Neural progenitor cell (in vitro differentiated cells): ENCODE data around the gene H6PD. TPM values are rescaled to one million over a fixed set of nuclear protein-coding genes. Genes with fewer than 3 reads are reported as not detected.
A peak's percentile ranks its signal among the peaks of the same experiment; 100 is the strongest.

Experiments used
- DNase-seq: peaks from one replicate; pipeline ENCODE4 v3.0.0-alpha.2; 2016; ENCODE audit warnings: low spot score
- H2AFZ ChIP-seq: fragments of 200-600 bp; sonication (generic); replicated peaks from 2 replicates; pipeline ENCODE4 v1.6.1; 2016; ENCODE audit warnings: antibody characterized with exemption
- H3F3A ChIP-seq: fragments of 200-600 bp; sonication (generic); 2 replicates; pipeline ENCODE4 v1.6.1; 2016; ENCODE audit warnings: antibody characterized with exemption, low read depth
- H3K27ac ChIP-seq: fragments of 200-600 bp; sonication (generic); 2 replicates; pipeline ENCODE4 v1.5.1; 2016; ENCODE audit warnings: mild to moderate bottlenecking
- H3K27me3 ChIP-seq: fragments of 200-600 bp; sonication (generic); 2 replicates; pipeline ENCODE4 v1.6.1; 2016; ENCODE audit warnings: mild to moderate bottlenecking, moderate library complexity
- H3K36me3 ChIP-seq: fragments of 200-600 bp; sonication (generic); 2 replicates; pipeline ENCODE4 v1.5.1; 2016
- H3K4me1 ChIP-seq: fragments of 200-600 bp; sonication (generic); 2 replicates; pipeline ENCODE4 v1.6.1; 2016; ENCODE audit warnings: mixed run types
- H3K4me2 ChIP-seq: fragments of 200-600 bp; sonication (generic); 2 replicates; pipeline ENCODE4 v1.6.1; 2016
- H3K4me3 ChIP-seq: fragments of 200-600 bp; sonication (generic); 2 replicates; pipeline ENCODE4 v1.5.1; 2016
- H3K79me2 ChIP-seq: fragments of 200-600 bp; sonication (generic); 2 replicates; pipeline ENCODE4 v1.6.1; 2016; ENCODE audit warnings: low read depth
- H3K9ac ChIP-seq: fragments of 200-600 bp; sonication (generic); 2 replicates; pipeline ENCODE4 v1.6.1; 2016
- H3K9me3 ChIP-seq: fragments of 200-600 bp; sonication (generic); 2 replicates; pipeline ENCODE4 v1.5.1; 2016; ENCODE audit warnings: low read depth
- H4K20me1 ChIP-seq: fragments of 200-600 bp; sonication (generic); 2 replicates; pipeline ENCODE4 v1.6.1; 2016; ENCODE audit warnings: low read depth
- H3K27ac Mint-ChIP-seq: 3 replicates; pipeline ENCODE4 v1.8.0; 2021; ENCODE audit warnings: mixed read lengths
- H3K27me3 Mint-ChIP-seq: 2 replicates; pipeline ENCODE4 v1.8.0; 2022; ENCODE audit warnings: low read depth, mild to moderate bottlenecking, inconsistent platforms, moderate library complexity, mixed read lengths; ENCODE audit not compliant: insufficient read depth
- H3K36me3 Mint-ChIP-seq: 3 replicates; pipeline ENCODE4 v1.8.0; 2021; ENCODE audit warnings: mixed read lengths
- H3K4me1 Mint-ChIP-seq: 3 replicates; pipeline ENCODE4 v1.8.0; 2021; ENCODE audit warnings: mixed read lengths
- H3K4me3 Mint-ChIP-seq: 3 replicates; pipeline ENCODE4 v1.8.0; 2021; ENCODE audit warnings: mild to moderate bottlenecking, moderate library complexity, mixed read lengths
- H3K9me3 Mint-ChIP-seq: 3 replicates; pipeline ENCODE4 v1.8.0; 2020; ENCODE audit warnings: mixed read lengths
- CTCF ChIP-seq: fragments of 200-600 bp; sonication (generic); IDR thresholded peaks from 2 replicates; pipeline ENCODE4 v1.5.1; 2017; ENCODE audit warnings: antibody characterized with exemption, mild to moderate bottlenecking
- EZH2 ChIP-seq: fragments of 200-600 bp; sonication (generic); IDR thresholded peaks from 2 replicates; pipeline ENCODE4 v1.6.1; 2017; ENCODE audit warnings: antibody characterized with exemption, mild to moderate bottlenecking, moderate library complexity
- EZH2phosphoT487 ChIP-seq: fragments of 200-600 bp; sonication (generic); IDR thresholded peaks from 2 replicates; pipeline ENCODE4 v1.6.1; 2017; ENCODE audit warnings: antibody characterized with exemption
- total RNA-seq: library from RNA; depleted of rRNA; stranded (reverse); fragments of >200 nt; gene quantifications from 2 replicates; pipeline ENCODE4 v1.2.3, GENCODE V29; 2015; ENCODE audit warnings: low replicate concordance

H6PD gene
- total RNA-seq, 1 donor from 2014 or later = 6.0 TPM

GRCh38 chr1:9281071-9281827, 46.7 kb downstream of the H6PD start:
- Histone ChIP-seq H3K27me3 (no peaks in the 10 kb centered on the region), H3K4me1 (peaks cover 4% of the 10 kb centered on the region), H2AFZ (no peak overlapping the region), H3K4me2 (no peak overlapping the region), H3K9ac (no peak overlapping the region), H3K79me2 (no peaks in the 10 kb centered on the region), H4K20me1 (no peaks in the 10 kb centered on the region), H3K36me3 (no peaks in the 10 kb centered on the region), H3K4me3 (no peak overlapping the region), H3K9me3 (no peaks in the 10 kb centered on the region), H3K27ac (no peak overlapping the region), H3F3A (no peaks in the 10 kb centered on the region)
- Mint-ChIP-seq H3K27ac (peak overlapping the region; percentile 50), H3K4me3 (no peak overlapping the region), H3K9me3 (peaks cover 20% of the 10 kb centered on the region), H3K27me3 (peaks cover 14% of the 10 kb centered on the region), H3K4me1 (peaks cover 19% of the 10 kb centered on the region), H3K36me3 (peaks cover 2% of the 10 kb centered on the region)
- no peak for DNase-seq
- TF ChIP-seq EZH2 (no peak), EZH2phosphoT487 (no peak), CTCF (no peak)

- H3K4me3 Mint-ChIP-seq = no peak overlapping the region
- Histone ChIP-seq H4K20me1 (no peaks in the 10 kb centered on the region), H3K9me3 (no peaks in the 10 kb centered on the region), H3K79me2 (no peaks in the 10 kb centered on the region), H3K27ac (no peak overlapping the region), H3K27me3 (no peaks in the 10 kb centered on the region), H3K4me3 (no peak overlapping the region), H3K9ac (no peak overlapping the region), H3F3A (no peaks in the 10 kb centered on the region), H3K4me2 (no peak overlapping the region), H2AFZ (no peak overlapping the region), H3K4me1 (peaks cover 4% of the 10 kb centered on the region), H3K36me3 (no peaks in the 10 kb centered on the region)
- peaks cover 14% of the 10 kb centered on the region for H3K27me3 Mint-ChIP-seq
- H3K27ac Mint-ChIP-seq = no peak overlapping the region
- H3K36me3 Mint-ChIP-seq = peaks cover 3% of the 10 kb centered on the region
- no peak for DNase-seq
- no peak for TF ChIP-seq EZH2phosphoT487
- no peak for TF ChIP-seq CTCF
- TF ChIP-seq EZH2 = no peak
- peaks cover 24% of the 10 kb centered on the region for H3K9me3 Mint-ChIP-seq
- peaks cover 19% of the 10 kb centered on the region for H3K4me1 Mint-ChIP-seq
Observed at GRCh38 chr1:9281908-9282695, 47.5 kb downstream of the H6PD start.

GRCh38 chr1:9282696-9282955, 48.1 kb downstream of the H6PD start:
- H2AFZ ChIP-seq = no peak overlapping the region
- H4K20me1 ChIP-seq = no peaks in the 10 kb centered on the region
- peaks cover 3% of the 10 kb centered on the region for H3K36me3 Mint-ChIP-seq
- TF ChIP-seq EZH2 (no peak), EZH2phosphoT487 (no peak), CTCF (no peak)
- H3K4me3 Mint-ChIP-seq = no peak overlapping the region
- H3K4me2 ChIP-seq = no peak overlapping the region
- H3K27me3 Mint-ChIP-seq = peaks cover 14% of the 10 kb centered on the region
- no peaks in the 10 kb centered on the region for H3K36me3 ChIP-seq
- no peak overlapping the region for H3K4me3 ChIP-seq
- no peak overlapping the region for H3K9ac ChIP-seq
- no peak overlapping the region for H3K27ac ChIP-seq
- H3K27me3 ChIP-seq = no peaks in the 10 kb centered on the region
- no peaks in the 10 kb centered on the region for H3F3A ChIP-seq
- peaks cover 19% of the 10 kb centered on the region for H3K4me1 Mint-ChIP-seq
- H3K9me3 Mint-ChIP-seq = peaks cover 25% of the 10 kb centered on the region
- DNase-seq = no peak
- no peaks in the 10 kb centered on the region for H3K79me2 ChIP-seq
- no peak overlapping the region for H3K27ac Mint-ChIP-seq
- H3K4me1 ChIP-seq = peaks cover 4% of the 10 kb centered on the region
- H3K9me3 ChIP-seq = no peaks in the 10 kb centered on the region
